ENCODE measurements around the gene FLRT1.

The FLRT1 gene

GRCh38 chr11:64007160-64007628 is 28.5 kb upstream of the FLRT1 start:
- DNase-seq = no peak

- DNase-seq = no peak
Measured at GRCh38 chr11:64007629-64008282, 28.0 kb upstream of the FLRT1 start.

- no peak for DNase-seq
Measured at GRCh38 chr11:64008283-64008913, 27.3 kb upstream of the FLRT1 start.

GRCh38 chr11:64008914-64009633 is 26.7 kb upstream of the FLRT1 start:
- no peak for DNase-seq

GRCh38 chr11:64009710-64010109 is 26.0 kb upstream of the FLRT1 start:
- DNase-seq = no peak

- no peak for DNase-seq
Measured at GRCh38 chr11:64010783-64011182, 24.9 kb upstream of the FLRT1 start.

DNA sequence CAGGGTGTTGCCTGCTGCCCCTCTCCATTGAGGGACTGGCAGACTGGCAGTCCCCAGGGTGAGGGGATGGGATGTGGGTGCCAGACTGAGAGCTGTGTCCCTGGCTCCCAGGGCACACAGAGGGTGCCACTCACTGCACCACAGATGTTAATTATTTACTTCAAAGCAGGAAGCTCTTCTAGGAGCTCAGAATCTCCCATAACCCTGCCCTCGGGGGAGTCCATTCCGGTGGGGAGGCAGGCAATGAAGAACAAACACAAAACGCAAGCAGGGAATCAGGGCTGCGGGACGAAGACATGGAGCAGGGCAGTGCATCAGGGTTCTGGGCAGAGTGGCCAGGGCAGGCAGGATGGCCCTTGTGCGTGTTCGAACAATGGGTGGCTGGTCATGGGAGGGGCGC is 24.4 kb upstream of the FLRT1 start:
- DNase-seq = no peak

DNA sequence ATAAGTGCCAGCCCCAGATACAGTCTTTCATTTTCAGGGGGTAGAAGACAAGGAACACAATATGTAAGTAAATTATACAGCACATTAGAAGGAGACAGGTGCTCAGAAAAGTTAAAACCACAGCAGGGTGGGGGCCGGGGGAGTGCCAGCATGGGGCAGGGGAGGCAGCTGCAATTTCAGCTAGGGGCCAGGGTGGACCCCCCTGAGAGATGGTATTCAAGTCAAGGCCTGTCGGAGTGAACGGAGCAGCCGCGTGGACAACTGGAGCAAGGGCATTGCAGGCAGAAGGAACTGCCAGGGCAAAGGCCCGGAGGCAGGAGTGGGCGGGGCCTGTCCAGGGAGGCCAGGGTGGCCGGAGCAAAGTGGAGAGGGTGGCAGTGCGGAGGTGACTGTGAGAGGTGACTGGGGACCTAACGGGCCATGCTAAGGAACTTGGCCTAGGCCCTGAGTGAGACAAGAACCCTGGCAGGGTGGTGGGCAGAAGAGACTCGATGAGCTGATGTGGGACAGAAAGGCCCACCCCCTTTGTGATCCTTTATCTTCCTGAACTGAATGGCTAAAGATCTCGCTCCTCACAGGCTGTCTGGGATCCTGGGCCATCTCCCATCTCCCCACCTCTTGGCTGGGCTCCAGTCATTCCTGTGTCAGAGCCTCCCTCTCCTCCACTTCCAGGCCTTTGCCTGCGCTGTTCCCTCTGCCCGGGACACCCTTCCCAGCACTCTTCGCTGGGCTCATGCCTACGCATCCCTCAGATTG is 22.4 kb upstream of the FLRT1 start:
- no peak for DNase-seq

DNA sequence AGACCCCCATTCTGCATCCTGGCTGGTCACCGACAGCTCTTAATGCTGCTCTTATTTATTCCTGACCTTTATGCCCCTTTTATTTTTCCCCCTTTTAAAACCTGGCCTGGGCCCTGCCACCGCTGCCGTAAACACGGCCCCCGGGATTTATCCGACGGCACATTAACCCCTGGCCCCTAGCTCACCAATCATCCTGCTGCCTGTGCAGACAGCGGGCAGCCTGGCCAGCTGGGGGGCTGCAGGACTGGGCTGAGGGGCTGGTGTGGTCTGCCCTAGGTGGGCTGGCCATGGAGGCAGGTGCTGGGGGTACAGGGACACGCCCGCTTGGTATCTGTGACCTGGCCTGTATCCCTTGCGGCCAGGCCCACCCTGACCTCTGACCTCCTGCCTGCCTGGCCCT is 21.4 kb upstream of the FLRT1 start:
- DNase-seq = no peak

GRCh38 chr11:64015510-64015909 is 20.2 kb upstream of the FLRT1 start:
- no peak for DNase-seq

DNA sequence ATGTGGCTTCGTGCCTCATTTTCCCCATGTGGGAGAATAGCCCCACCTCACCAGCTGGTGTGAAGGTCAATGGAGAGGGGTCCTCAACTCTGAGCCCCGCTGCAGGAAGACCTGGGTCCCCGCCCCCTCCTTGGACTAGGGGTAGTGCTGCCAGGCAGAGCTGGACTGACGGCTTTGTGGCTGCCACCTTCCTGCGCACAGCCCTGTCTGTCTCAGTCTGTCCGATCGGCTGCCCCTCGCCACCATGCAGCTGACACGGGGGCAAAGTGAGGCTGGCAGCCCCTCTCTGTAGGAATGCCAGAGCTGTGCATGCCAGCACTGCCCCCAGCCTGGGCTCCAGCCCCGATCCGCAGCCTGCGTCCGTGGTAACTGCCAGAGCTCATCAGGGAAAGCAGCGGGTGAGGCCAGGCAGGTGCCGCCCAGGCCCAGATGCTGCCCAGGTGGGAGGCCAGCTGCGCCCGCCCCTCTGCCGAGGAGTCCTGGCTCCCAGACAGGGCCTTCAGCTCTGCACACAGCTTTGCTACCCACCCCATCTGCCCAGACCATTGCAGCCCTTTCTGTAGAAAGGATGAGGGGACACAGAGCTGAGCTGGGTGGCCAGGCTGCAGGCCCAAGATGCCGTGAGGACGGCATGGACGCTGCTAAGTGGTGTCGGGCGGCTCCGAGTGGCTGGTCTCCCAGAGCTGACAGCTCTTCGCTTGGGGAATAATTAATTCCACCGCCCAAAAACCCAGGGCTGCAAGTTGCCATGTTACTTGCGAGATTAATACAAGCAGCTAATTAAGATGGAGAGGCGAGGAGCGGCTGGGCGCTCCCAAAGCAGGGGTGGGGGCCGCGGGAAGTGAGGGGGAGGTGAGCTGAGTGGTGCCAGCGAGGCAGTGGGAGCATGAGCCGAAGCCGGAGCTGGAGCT is 19.5 kb upstream of the FLRT1 start:
- DNase-seq = no peak

GRCh38 chr11:64017945-64018224 is 17.8 kb upstream of the FLRT1 start:
- no peak for DNase-seq

GRCh38 chr11:64018310-64018709 is 17.4 kb upstream of the FLRT1 start:
- DNase-seq = no peak

- no peak for DNase-seq
Measured at GRCh38 chr11:64019106-64020037, 16.4 kb upstream of the FLRT1 start.

GRCh38 chr11:64020976-64021756 is 14.6 kb upstream of the FLRT1 start:
- no peak for DNase-seq

GRCh38 chr11:64021757-64022093 is 14.0 kb upstream of the FLRT1 start:
- no peak for DNase-seq

- no peak for DNase-seq
Measured at GRCh38 chr11:64022125-64022784, 13.5 kb upstream of the FLRT1 start.

DNA sequence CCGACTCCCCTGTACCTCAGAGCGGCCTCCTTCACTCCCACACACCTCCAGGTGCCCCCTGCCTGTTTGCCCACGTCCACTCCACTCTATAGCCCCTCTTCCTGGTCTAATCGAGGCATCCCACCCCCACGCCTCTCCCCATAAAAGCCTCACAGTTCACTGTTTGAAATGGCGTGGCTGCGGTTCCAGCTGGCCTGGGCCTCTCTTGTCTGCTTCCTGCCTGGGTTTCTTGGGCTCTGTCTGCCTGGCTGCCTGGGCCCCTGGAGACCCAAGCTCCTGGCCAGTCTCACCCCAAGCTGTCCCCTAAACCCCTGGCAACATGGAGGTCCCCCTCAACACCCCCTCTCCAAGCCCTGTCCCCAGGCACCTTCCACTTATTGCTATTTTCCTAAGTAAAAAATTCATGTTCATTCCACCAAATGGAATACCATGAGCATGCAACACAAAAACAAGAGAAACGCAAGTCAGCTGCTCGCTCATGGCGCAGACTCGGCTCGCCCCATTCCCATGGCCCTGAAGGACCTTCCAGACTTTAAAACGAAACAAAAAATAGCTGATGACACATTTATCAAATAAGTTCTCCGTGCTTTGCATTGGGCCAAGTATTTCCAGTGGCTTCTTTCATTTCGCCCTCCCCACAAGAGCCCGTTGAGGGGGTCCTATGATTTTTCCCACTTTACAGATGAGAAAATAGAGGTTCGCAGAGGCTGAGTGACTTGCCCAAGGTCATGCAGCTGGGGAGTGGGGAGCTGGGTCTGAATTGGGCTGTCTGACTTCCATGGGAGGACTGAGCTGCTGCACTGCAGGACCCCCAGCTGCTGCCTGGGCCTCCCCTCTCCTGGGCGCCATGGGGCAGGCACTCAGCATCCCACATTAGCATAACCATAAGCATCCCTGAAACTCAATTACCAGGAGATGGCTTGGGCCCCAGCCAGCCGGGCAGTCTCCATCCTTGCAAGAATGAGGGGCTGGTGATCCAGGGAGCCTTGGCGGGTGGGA is 11.7 kb upstream of the FLRT1 start:
- no peak for DNase-seq

DNA sequence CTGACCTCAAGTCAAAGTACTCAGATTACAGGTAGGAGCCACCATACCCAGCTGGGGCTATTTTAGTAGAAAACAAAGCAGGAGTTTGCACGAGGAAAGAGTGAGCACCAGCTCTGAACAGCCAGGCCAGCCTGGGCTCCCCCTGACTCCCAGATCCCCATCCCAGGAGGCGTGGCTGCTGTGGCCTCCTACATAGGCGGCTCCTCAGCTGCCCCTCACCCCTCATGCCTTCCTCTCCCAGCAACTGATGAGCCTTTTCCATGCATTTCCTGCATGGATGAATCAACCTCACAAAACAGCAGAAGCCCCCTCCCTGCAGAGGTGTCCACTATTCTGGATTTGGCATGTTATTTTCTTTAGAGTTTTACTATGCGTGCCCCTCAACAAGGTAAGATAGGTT is 10.5 kb upstream of the FLRT1 start:
- DNase-seq = no peak
